Right atrium auricular region (tissue), 2 donors: ENCODE results near the gene ACER3. TPM values are rescaled to one million over a fixed set of nuclear protein-coding genes. Genes with fewer than 3 reads are reported as not detected.
"Not testable (repeated sequence)": the region's sequence is repeated elsewhere in the genome, so short reads cannot be mapped to it uniquely, and the experiment has no call there.

Experiments used
- DNase-seq: peaks from one replicate; pipeline ENCODE4 v3.0.0-alpha.2; 2019; ENCODE audit warnings: low spot score
- H3K27ac ChIP-seq, 2 donors: fragments of 200-600 bp; sonication (generic); 1 replicate in 1 of 2; 2 replicates in 1 of 2; pipeline ENCODE4 v1.5.1; 2016 to 2019
- H3K27me3 ChIP-seq, 2 donors: fragments of 200-600 bp; sonication (generic); one replicate each; pipeline versions ENCODE4 v1.5.1 to v1.6.0; 2017 to 2019
- H3K36me3 ChIP-seq: fragments of 200-600 bp; sonication (generic); one replicate; pipeline ENCODE4 v1.5.1; 2016
- H3K4me1 ChIP-seq, 2 donors: fragments of 200-600 bp; sonication (generic); one replicate each; pipeline versions ENCODE4 v1.5.1 to v1.6.0; 2017 to 2019
- H3K4me3 ChIP-seq, 2 donors: fragments of 200-600 bp; sonication (generic); 1 replicate in 1 of 2; 2 replicates in 1 of 2; pipeline ENCODE4 v1.5.1; 2017 to 2019; ENCODE audit warnings: mild to moderate bottlenecking in 1 of 2, moderate library complexity in 1 of 2
- H3K9me3 ChIP-seq, 2 donors: fragments of 200-600 bp; sonication (generic); one replicate each; pipeline ENCODE4 v1.5.1; 2019
- total RNA-seq, 2 donors: library from RNA; depleted of rRNA; stranded (reverse); fragments of >200 nt; gene quantifications; one replicate each; pipeline ENCODE4 v1.1.0, GENCODE V29; 2016
- TF ChIP-seq, protein P1 (sequence below), 2 donors: fragments of 200-600 bp; sonication (generic); IDR thresholded peaks; one replicate each; pipeline ENCODE4 v1.5.1; 2019; ENCODE audit warnings: antibody characterized with exemption in 2 of 2

Gene ACER3
- total RNA-seq, 2 donors from 2014 or later = 6.4 to 11.3 TPM

DNA sequence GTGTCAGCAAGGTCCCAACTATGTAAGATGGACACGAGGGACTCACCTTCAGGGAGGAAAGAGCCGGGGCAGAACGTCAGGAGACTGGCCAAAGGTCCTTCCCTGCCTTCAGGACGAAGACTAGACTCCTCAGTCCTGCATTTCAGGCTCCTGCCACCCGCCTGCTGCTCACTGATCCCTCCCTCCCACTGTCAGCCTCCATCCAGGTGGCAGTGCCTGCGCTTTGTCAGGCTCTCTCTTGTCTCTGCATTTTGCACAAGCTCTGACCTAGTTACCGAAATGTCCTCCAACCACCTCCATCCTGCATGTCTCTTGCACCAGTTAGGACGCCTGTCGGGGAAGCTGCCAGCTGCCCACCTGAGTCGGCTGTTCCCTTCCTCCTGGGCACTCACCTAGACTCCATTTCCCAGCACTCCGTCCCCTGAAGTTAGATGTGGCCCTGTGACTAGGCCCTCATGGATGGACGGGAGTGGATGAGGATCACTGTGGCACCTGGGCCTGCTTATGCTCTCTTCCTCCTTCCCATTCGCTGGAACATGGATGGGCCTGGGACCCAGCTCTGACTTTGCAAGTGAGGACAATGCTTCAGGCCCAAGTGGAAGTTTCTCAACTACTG lies 181.5 kb downstream of the ACER3 start:
- peaks cover 3 to 18% of the 10 kb centered on the region in 2 donors for H3K27me3 ChIP-seq
- peaks cover 0 to 18% of the 10 kb centered on the region in 2 donors for H3K4me1 ChIP-seq
- TF ChIP-seq, protein P1, sequence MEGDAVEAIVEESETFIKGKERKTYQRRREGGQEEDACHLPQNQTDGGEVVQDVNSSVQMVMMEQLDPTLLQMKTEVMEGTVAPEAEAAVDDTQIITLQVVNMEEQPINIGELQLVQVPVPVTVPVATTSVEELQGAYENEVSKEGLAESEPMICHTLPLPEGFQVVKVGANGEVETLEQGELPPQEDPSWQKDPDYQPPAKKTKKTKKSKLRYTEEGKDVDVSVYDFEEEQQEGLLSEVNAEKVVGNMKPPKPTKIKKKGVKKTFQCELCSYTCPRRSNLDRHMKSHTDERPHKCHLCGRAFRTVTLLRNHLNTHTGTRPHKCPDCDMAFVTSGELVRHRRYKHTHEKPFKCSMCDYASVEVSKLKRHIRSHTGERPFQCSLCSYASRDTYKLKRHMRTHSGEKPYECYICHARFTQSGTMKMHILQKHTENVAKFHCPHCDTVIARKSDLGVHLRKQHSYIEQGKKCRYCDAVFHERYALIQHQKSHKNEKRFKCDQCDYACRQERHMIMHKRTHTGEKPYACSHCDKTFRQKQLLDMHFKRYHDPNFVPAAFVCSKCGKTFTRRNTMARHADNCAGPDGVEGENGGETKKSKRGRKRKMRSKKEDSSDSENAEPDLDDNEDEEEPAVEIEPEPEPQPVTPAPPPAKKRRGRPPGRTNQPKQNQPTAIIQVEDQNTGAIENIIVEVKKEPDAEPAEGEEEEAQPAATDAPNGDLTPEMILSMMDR (IDR thresholded peaks at IDR 0.05) = no peak
- H3K36me3 ChIP-seq = no peaks in the 10 kb centered on the region
- DNase-seq = no peak
- no peaks in the 10 kb centered on the region for H3K9me3 ChIP-seq
- H3K4me3 ChIP-seq = no peak overlapping the region
- H3K27ac ChIP-seq = no peak overlapping the region

DNA sequence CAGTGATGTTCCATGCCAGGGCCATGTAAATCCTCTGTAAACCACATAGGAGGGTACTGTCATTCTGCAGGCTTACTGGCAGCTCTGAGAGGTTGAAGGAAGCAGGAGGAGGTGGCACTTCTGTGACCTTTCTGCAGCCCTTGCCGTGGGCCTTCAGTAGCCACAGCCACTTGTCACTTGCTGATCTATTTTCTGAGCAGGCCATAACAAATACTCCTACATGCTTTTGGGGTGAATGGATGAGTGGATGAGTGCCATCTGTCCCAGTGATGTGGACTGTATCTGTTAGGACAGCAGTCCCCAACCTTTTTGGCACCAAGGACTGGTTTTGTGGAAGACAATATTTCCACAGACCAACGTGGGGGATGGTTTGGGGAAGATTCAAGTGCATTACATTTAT lies 183.6 kb downstream of the ACER3 start:
- H3K9me3 ChIP-seq = no peaks in the 10 kb centered on the region
- peaks cover 3 to 15% of the 10 kb centered on the region in 2 donors for H3K27me3 ChIP-seq
- peaks cover 0 to 17% of the 10 kb centered on the region in 2 donors for H3K4me1 ChIP-seq
- H3K27ac ChIP-seq = no peak overlapping the region
- no peaks in the 10 kb centered on the region for H3K36me3 ChIP-seq
- no peak overlapping the region for H3K4me3 ChIP-seq
- DNase-seq = no peak
- TF ChIP-seq, protein P1 (IDR thresholded peaks at IDR 0.05) = no peak

DNA sequence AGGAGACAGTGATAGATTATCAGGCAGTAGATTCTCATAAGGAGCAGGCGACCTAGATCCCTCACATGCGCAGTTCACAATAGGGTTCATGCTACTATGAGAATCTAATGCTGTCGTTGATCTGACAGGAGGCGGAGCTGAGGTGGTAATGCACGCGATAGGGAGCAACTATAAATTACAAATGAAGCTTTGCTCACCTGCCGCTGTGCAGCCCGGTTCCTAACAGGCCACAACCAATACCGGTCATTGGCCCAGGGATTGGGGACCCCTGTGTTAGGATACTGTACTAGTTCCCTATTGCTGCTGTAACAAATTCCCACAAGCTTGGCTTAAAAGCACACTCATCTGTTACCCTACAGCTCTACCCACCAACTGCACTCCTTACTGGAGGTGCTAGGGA lies 184.2 kb downstream of the ACER3 start:
- Histone ChIP-seq H3K36me3 (no peaks in the 10 kb centered on the region), H3K9me3 (no peaks in the 10 kb centered on the region), H3K4me1 (peaks cover 0 to 12% of the 10 kb centered on the region in 2 donors), H3K27me3 (peaks cover 3 to 11% of the 10 kb centered on the region in 2 donors), H3K27ac (no peak overlapping the region), H3K4me3 (no peak overlapping the region)
- TF ChIP-seq, protein P1 (IDR thresholded peaks at IDR 0.05) = no peak
- DNase-seq = no peak

DNA sequence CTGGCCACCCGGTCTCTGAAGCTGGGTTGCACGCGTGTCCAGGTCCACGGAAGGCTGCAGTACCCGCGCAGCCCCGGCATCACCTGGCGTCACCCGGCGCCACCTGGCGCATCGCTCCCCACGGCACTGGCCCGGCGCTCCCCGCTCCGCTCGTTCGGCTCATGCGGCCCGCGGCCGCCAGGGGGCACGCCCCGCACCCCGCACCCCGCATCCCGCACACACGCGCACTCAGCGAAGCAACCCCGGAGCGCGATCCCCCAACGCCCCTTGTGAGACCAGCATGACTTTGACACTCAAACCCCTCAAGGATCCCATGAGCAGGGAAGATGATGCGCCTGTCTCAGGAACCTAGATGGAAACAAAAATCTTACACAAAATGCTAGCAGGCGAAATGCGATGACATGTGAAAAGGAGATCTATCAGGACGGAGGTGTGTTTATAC lies 185.4 kb downstream of the ACER3 start:
- peaks cover under 1 to 3% of the 10 kb centered on the region in 2 donors for H3K27me3 ChIP-seq
- H3K9me3 ChIP-seq = no peaks in the 10 kb centered on the region
- no peak overlapping the region for H3K4me3 ChIP-seq
- TF ChIP-seq, protein P1 (IDR thresholded peaks at IDR 0.05) = peak; percentile 43 to 60
- H3K4me1 ChIP-seq = peaks cover 0 to 10% of the 10 kb centered on the region in 2 donors
- no peak overlapping the region for H3K27ac ChIP-seq
- no peak for DNase-seq
- no peaks in the 10 kb centered on the region for H3K36me3 ChIP-seq

DNA sequence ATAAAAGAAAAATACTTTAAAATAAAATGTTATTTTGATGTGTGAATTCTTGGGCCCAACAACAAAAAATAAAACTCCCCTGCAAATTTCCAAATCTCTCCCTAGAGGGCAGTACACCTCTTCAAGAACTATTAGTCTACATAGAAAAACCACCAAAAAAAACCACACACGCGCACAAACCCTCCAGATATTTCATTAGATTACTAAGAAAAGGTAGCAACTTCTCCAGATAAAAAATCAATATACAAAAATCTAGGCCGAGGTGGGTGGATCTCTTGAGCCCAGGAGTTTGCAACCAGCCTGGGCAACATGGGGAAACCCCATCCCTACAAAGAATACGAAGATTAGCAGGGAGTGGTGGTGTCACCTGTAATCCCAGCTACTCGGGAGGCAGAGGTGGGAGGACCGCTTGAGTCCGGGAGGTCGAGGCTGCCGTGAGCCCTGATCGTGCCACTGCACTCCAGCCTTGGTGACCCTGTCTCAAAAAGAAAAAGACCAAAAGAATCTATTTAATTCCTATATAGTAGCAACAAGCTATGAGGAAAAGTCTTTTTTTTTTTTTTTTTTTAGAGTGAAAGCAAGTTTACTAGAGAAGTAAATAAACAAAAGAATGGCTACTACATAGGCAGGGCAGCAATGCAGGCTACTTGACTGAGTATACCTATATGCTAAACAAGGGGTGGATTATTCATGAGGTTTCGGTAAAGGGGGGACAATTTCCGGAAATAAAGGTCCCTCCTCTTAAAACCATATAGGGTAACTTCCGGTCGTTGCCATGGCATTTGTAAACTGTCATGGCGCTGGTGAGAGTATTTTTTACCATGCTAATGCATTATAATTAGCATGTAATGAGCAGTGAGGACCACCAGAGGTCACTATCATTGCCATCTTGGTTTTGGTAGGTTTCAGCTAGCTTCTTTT lies 186.5 kb downstream of the ACER3 start:
- TF ChIP-seq, protein P1 (IDR thresholded peaks at IDR 0.05) = peak; percentile 48 to 70
- no peak overlapping the region for H3K27ac ChIP-seq
- peaks cover 0 to 3% of the 10 kb centered on the region in 2 donors for H3K27me3 ChIP-seq

DNA sequence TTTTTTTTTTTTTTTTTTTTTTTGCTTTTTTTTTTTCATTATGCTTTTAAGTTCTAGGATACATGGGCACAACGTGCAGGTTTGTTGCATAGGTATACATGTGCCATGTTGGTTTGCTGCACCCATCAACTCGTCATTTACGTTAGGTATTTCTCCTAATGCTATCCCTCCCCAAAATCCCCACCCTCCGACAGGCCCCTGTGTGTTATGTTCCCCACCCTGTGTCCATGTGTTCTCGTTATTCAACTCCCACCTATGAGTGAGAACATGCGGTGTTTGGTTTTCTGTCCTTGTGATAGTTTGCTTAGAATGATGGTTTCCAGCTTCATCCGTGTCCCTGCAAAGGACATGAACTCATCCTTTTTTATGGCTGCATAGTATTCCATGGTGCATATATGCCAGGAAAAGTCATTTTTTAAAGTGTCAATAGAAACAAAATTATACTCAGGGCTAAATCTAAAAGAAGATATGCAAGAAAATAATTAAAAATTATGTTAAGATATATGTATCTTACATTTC lies 187.3 kb downstream of the ACER3 start:
- not testable (repeated sequence) for H3K4me1 ChIP-seq, H3K9me3 ChIP-seq, H3K27ac ChIP-seq, H3K27me3 ChIP-seq, H3K4me3 ChIP-seq, H3K36me3 ChIP-seq, DNase-seq

More for the DNA sequence above, 186.5 kb downstream of the ACER3 start:
- peak; percentile 78 for DNase-seq
- Histone ChIP-seq H3K9me3 (no peaks in the 10 kb centered on the region), H3K4me1 (peaks cover 0 to 10% of the 10 kb centered on the region in 2 donors), H3K4me3 (peak overlapping the region; percentile 6 to 37), H3K36me3 (no peaks in the 10 kb centered on the region)
